HEK293T (cell line): ENCODE data around the gene FBP1.

Source experiments
- CTCF ChIA-PET: fragments of 350-600 bp; formaldehyde crosslinking; extraction: SDS; loops from one replicate; lab custom pipeline; 2021; ENCODE audit warnings: antibody characterized with exemption, inconsistent platforms; lab: Yijun Ruan, JAX
- POLR2A ChIA-PET: fragments of 350-600 bp; formaldehyde crosslinking; extraction: SDS; loops from one replicate; lab custom pipeline; 2020; ENCODE audit warnings: antibody characterized with exemption, inconsistent platforms; lab: Yijun Ruan, JAX
- DNase-seq: peaks from one replicate; pipeline ENCODE4 v3.0.0; 2012; ENCODE audit warnings: mixed read lengths; ENCODE audit errors: extremely low spot score
- ARNT ChIP-seq: fragments of 450-650 bp; IDR thresholded peaks from 2 replicates; pipeline ENCODE4 v1.6.1; 2017; ENCODE audit warnings: mild to moderate bottlenecking
- BHLHE40 ChIP-seq: fragments of 450-650 bp; IDR thresholded peaks from 2 replicates; pipeline ENCODE4 v1.6.1; 2016; ENCODE audit warnings: mild to moderate bottlenecking, moderate library complexity, borderline replicate concordance
- CTBP1 ChIP-seq: fragments of 450-650 bp; IDR thresholded peaks from 2 replicates; pipeline ENCODE4 v1.6.1; 2016; ENCODE audit warnings: borderline replicate concordance
- ELF4 ChIP-seq: fragments of 450-650 bp; IDR thresholded peaks from 2 replicates; pipeline ENCODE4 v1.6.1; 2017; ENCODE audit warnings: antibody characterized with exemption
- FOXA1 ChIP-seq: fragments of 450-650 bp; IDR thresholded peaks from 2 replicates; pipeline ENCODE4 v1.6.1; 2016; ENCODE audit warnings: mild to moderate bottlenecking
- FOXK2 ChIP-seq: fragments of 450-650 bp; IDR thresholded peaks from 2 replicates; pipeline ENCODE4 v1.6.1; 2016; ENCODE audit warnings: mild to moderate bottlenecking
- FOXM1 ChIP-seq: fragments of 450-650 bp; IDR thresholded peaks from 2 replicates; pipeline ENCODE4 v1.6.1; 2017; ENCODE audit warnings: mild to moderate bottlenecking, borderline replicate concordance
- HDGF ChIP-seq: fragments of 450-650 bp; IDR thresholded peaks from 2 replicates; pipeline ENCODE4 v1.6.1; 2017; ENCODE audit warnings: antibody characterized with exemption, borderline replicate concordance
- L3MBTL2 ChIP-seq: fragments of 450-650 bp; conservative IDR thresholded peaks from 2 replicates; pipeline ENCODE4 v1.6.1; 2016; ENCODE audit warnings: mild to moderate bottlenecking
- LEF1 ChIP-seq: fragments of 450-650 bp; IDR thresholded peaks from 2 replicates; pipeline ENCODE4 v1.6.1; 2017; ENCODE audit warnings: mild to moderate bottlenecking, borderline replicate concordance
- NFRKB ChIP-seq: fragments of 450-650 bp; IDR thresholded peaks from 2 replicates; pipeline ENCODE4 v1.6.1; 2016; ENCODE audit warnings: mild to moderate bottlenecking, moderate library complexity
- SP1 ChIP-seq: fragments of 450-650 bp; IDR thresholded peaks from 2 replicates; pipeline ENCODE4 v1.6.1; 2017
- SUZ12 ChIP-seq: fragments of 450-650 bp; IDR thresholded peaks from 2 replicates; pipeline ENCODE4 v1.6.1; 2016; ENCODE audit warnings: mild to moderate bottlenecking
- TARDBP ChIP-seq: fragments of 450-650 bp; IDR thresholded peaks from 2 replicates; pipeline ENCODE4 v1.6.1; 2016
- ZNF384 ChIP-seq: fragments of 450-650 bp; IDR thresholded peaks from 2 replicates; pipeline ENCODE4 v1.6.1; 2016
- TF ChIP-seq, protein P1 (sequence below): fragments of 450-650 bp; IDR thresholded peaks from 2 replicates; pipeline ENCODE4 v1.6.1; 2016

The FBP1 gene

DNA sequence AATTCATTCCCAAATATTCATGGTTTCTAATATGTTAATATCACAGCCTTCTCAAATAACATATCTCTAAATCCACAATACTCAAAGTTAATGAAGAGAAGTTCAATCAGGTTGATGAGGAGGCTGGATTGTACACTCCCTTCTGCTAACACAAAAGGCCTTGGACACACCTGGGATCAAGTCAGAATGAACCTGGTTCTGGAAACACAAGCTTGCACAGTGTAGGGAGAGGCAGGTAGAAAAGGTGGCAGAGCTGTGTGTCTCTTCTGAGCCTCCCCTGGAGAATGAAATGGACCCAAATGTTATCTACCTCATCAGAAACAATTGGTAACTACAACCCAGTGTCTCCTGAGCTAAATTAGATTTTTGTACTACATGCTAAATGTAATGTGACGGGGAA, 40.7 kb upstream of the FBP1 start:
- ChIA-PET POLR2A (no interaction called here), CTCF (interaction anchor here (1.1 to 2.5 kb wide), 5 partner anchors 11 to 451 kb away, joined by 3 to 13 read pairs (median 8); no protein-coding TSS in a partner anchor)
- TF ChIP-seq L3MBTL2 (no peak), SP1 (no peak), FOXK2 (no peak), NFRKB (no peak), LEF1 (no peak), ELF4 (no peak), ARNT (no peak), TARDBP (no peak), ZNF384 (no peak), BHLHE40 (no peak), FOXM1 (no peak)
- TF ChIP-seq, protein P1, sequence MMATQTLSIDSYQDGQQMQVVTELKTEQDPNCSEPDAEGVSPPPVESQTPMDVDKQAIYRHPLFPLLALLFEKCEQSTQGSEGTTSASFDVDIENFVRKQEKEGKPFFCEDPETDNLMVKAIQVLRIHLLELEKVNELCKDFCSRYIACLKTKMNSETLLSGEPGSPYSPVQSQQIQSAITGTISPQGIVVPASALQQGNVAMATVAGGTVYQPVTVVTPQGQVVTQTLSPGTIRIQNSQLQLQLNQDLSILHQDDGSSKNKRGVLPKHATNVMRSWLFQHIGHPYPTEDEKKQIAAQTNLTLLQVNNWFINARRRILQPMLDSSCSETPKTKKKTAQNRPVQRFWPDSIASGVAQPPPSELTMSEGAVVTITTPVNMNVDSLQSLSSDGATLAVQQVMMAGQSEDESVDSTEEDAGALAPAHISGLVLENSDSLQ: no peak
- no peak for DNase-seq

DNA sequence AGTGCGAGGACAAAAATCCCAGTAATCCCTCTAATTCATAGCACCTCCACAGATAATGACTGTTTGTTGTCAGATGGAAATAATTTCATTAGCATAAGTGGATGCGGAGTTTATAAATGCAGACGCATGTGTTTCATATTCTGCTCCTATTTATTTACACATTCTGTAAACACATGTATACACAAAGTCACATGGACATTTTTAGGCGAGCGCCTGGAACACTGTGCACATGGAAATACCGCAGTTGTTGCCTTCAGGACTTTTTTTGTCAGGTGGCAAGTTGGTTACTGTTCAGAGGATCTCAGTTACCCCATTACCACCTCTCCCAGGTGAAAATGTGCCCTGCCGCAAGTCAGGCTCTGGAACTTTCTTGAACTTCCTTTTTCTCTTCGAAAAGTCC, 40.3 kb upstream of the FBP1 start:
- ChIA-PET POLR2A (no interaction called here), CTCF (interaction anchor here (1.1 kb wide), 2 partner anchors 58 to 452 kb away, joined by 3 to 8 read pairs; no protein-coding TSS in a partner anchor)
- no peak for DNase-seq
- no peak for TF ChIP-seq HDGF
- no peak for TF ChIP-seq NFRKB
- TF ChIP-seq ZNF384: no peak
- TF ChIP-seq ARNT: no peak
- no peak for TF ChIP-seq BHLHE40
- TF ChIP-seq LEF1: no peak
- TF ChIP-seq ELF4: no peak
- TF ChIP-seq FOXK2: no peak
- TF ChIP-seq, protein P1: no peak
- TF ChIP-seq L3MBTL2: no peak
- TF ChIP-seq SP1: no peak
- TF ChIP-seq TARDBP: no peak
- no peak for TF ChIP-seq SUZ12
- no peak for TF ChIP-seq FOXM1
- TF ChIP-seq CTBP1: no peak
- TF ChIP-seq FOXA1: no peak

DNA sequence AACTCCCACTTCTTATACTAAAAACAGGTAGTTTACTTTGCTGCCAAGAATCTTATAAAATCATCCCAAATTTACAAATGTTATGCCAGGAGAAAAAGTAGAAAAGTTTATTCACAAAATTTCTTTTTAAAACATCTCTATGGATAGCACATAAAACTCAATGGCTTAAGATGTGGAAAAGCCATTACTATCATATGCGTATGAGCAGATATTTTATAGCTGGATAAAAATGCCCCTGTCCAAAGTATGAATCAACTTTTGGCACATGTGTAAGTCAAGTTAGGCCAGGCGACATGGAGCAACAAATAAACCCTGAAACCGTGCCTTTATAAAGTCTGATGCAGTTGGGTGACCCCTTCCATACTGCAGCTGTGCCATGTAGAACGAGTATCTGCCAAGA, 38.6 kb upstream of the FBP1 start:
- DNase-seq: no peak
- ChIA-PET CTCF (interaction anchor here (0.5 kb wide), 1 partner anchor 9 kb away, joined by 3 read pairs; no protein-coding TSS in a partner anchor), POLR2A (no interaction called here)
- no peak for TF ChIP-seq ZNF384
- TF ChIP-seq SUZ12: no peak
- no peak for TF ChIP-seq L3MBTL2

DNA sequence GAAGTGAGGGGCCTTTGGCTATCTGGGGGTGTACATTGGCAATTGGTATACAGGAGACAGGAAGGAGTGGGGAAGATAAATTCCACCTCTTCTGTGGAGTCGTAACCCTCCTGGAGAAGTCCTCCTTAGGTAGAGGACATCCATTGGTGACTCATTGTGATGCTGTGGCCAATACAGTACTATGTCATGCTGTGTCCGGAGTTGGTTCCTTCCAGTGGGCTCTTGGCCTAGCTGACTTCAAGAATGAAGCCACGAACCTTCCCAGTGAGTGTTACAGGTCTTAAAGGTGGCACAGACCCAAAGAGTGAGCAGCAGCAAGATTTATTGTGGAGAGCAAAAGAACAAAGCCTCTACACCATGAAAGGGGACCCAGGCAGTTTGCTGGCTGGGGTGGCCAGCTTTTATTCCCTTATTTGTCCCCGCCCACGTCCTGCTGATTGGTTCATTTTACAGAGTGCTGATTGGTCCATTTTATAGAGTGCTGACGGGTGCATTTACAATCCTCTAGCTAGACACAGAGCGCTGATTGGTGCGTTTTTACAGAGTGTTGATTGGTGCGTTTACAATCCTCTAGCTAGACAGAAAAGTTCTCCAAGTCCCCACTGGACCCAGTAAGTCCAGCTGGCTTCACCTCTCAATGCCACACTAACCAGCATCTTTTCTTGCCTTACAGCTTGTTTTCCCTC, 37.3 kb upstream of the FBP1 start:
- CTCF ChIA-PET: no interaction called here
- POLR2A ChIA-PET: no interaction called here
- no peak for DNase-seq
- TF ChIP-seq ELF4 (no peak), TARDBP (no peak), LEF1 (no peak), SUZ12 (no peak), ARNT (no peak), BHLHE40 (no peak), FOXM1 (no peak), NFRKB (no peak), L3MBTL2 (no peak), ZNF384 (no peak)
- TF ChIP-seq, protein P1: no peak

DNA sequence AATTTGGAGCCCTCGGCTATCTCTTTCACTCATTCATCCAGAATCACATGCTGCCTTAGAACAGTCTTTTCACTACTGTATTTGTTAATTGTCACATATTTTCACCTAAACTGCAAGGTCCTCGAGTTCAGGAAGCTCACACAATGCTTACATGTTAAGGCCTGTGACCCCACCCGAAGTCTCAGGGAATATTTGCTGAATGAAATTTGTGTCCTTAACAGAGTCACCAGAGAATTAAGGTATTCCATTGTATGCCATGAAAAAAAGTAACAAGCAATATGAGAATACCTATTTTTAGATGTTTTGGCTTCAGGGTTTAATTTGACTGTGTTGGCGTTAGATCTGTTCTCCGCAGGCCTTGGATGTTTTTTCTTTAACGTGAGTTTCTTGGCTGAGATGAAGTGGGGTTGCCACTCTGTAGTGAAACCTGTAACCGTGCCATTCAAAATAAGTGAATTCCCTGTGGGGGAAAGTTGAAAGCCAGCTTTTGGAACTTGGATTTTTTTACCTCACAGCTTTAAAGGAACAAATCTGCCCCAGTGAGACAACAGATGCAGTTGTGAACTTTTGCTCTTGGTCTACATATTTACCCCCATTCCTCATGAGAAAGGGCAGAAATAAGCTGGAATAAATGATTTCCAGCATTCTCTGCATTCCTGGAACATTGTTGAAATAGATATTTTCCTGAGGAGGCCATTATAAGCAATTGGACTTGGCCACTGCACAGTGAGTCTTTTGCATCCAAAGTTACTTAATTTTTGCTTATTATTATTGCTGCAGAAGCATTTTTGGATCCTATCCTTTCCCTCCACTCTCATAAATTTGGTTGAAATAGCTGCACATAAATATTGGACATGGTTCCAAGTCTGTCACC, 35.9 kb upstream of the FBP1 start:
- ChIA-PET CTCF (interaction anchor here (1.3 kb wide), 1 partner anchor 453 kb away, joined by 4 read pairs; no protein-coding TSS in a partner anchor), POLR2A (no interaction called here)
- no peak for TF ChIP-seq ZNF384
- TF ChIP-seq ARNT: no peak
- TF ChIP-seq LEF1: no peak
- TF ChIP-seq, protein P1: no peak
- TF ChIP-seq FOXA1: no peak
- TF ChIP-seq ELF4: no peak
- no peak for TF ChIP-seq HDGF
- TF ChIP-seq BHLHE40: no peak
- no peak for DNase-seq
